ENCODE data around the gene PODXL2. TPM values are rescaled to one million over a fixed set of nuclear protein-coding genes. Genes with fewer than 3 reads are reported as not detected.

Gene PODXL2
- total RNA-seq, 4 donors from 2014 or later = 1.5 to 3.2 (median 2.0) TPM

GRCh38 chr3:127637546-127637945 is 8.6 kb downstream of the PODXL2 start:
- DNase-seq = no peak
- Histone ChIP-seq H3K4me3 (no peak overlapping the region), H3K9me3 (no peaks in the 10 kb centered on the region), H3K27ac (no peak overlapping the region), H3K27me3 (no peaks in the 10 kb centered on the region), H3K36me3 (no peaks in the 10 kb centered on the region), H3K4me1 (no peaks in the 10 kb centered on the region)
- ATAC-seq = no peak
- in situ Hi-C loops (cut with MboI; ENCODE audit: low sequenced_read_pairs in 4 of 4) = no loop called here
- no peak for TF ChIP-seq CTCF (IDR thresholded peaks at IDR 0.05 in 4 of 5, conservative IDR thresholded peaks at IDR 0.05 in 1 of 5)
- TF ChIP-seq POLR2A (IDR thresholded peaks at IDR 0.05) = no peak
- intact Hi-C loops (cut with DNase I; ENCODE audit: low total_unique reads) = no loop called here

GRCh38 chr3:127637971-127638370 is 9.0 kb downstream of the PODXL2 start:
- Histone ChIP-seq H3K9me3 (no peaks in the 10 kb centered on the region), H3K27ac (no peak overlapping the region), H3K4me1 (no peaks in the 10 kb centered on the region), H3K4me3 (no peak overlapping the region), H3K27me3 (no peaks in the 10 kb centered on the region), H3K36me3 (no peaks in the 10 kb centered on the region)
- no peak for TF ChIP-seq CTCF (IDR thresholded peaks at IDR 0.05 in 4 of 5, conservative IDR thresholded peaks at IDR 0.05 in 1 of 5)
- TF ChIP-seq POLR2A (IDR thresholded peaks at IDR 0.05) = no peak
- intact Hi-C loops (cut with DNase I; ENCODE audit: low total_unique reads) (no loop called here), in situ Hi-C loops (cut with MboI; ENCODE audit: low sequenced_read_pairs in 4 of 4) (no loop called here)
- ATAC-seq = no peak
- DNase-seq = no peak

GRCh38 chr3:127639173-127640041 is 10.4 kb downstream of the PODXL2 start:
- Histone ChIP-seq H3K27ac (no peak overlapping the region), H3K4me3 (no peak overlapping the region), H3K36me3 (no peaks in the 10 kb centered on the region), H3K27me3 (no peaks in the 10 kb centered on the region), H3K4me1 (no peaks in the 10 kb centered on the region), H3K9me3 (no peaks in the 10 kb centered on the region)
- DNase-seq = no peak
- in situ Hi-C loops (cut with MboI; ENCODE audit: low sequenced_read_pairs in 4 of 4) = loop anchor here in 2 of 4 donors (10.0 kb wide), 2 partner anchors 325 to 335 kb away; no protein-coding TSS in a partner anchor
- intact Hi-C loops (cut with DNase I; ENCODE audit: low total_unique reads) = no loop called here
- TF ChIP-seq CTCF (IDR thresholded peaks at IDR 0.05 in 4 of 5, conservative IDR thresholded peaks at IDR 0.05 in 1 of 5) (no peak), POLR2A (IDR thresholded peaks at IDR 0.05) (no peak)
- no peak for ATAC-seq

GRCh38 chr3:127640042-127640355 is 11.0 kb downstream of the PODXL2 start:
- H3K27me3 ChIP-seq = no peaks in the 10 kb centered on the region
- intact Hi-C loops (cut with DNase I; ENCODE audit: low total_unique reads) (no loop called here), in situ Hi-C loops (cut with MboI; ENCODE audit: low sequenced_read_pairs in 4 of 4) (loop anchor here in 2 of 4 donors (10.0 kb wide), 2 partner anchors 325 to 335 kb away; no protein-coding TSS in a partner anchor)
- no peak overlapping the region for H3K4me3 ChIP-seq
- H3K27ac ChIP-seq = no peak overlapping the region
- no peaks in the 10 kb centered on the region for H3K9me3 ChIP-seq
- DNase-seq (no peak), ATAC-seq (no peak)
- H3K4me1 ChIP-seq = no peaks in the 10 kb centered on the region
- TF ChIP-seq POLR2A (IDR thresholded peaks at IDR 0.05) = no peak
- no peak for TF ChIP-seq CTCF (IDR thresholded peaks at IDR 0.05 in 4 of 5, conservative IDR thresholded peaks at IDR 0.05 in 1 of 5)
- H3K36me3 ChIP-seq = no peaks in the 10 kb centered on the region

Measured in gastrocnemius medialis (tissue), 4 donors.